Measurements from ENCODE around the gene LGR4. TPM values are rescaled to one million over a fixed set of nuclear protein-coding genes. Genes with fewer than 3 reads are reported as not detected.

Gene LGR4
- total and polyA plus RNA-seq, 2 of the 4 experiments (the other 2 are of a cell fraction), result 2.9 to 6.8 TPM

DNA sequence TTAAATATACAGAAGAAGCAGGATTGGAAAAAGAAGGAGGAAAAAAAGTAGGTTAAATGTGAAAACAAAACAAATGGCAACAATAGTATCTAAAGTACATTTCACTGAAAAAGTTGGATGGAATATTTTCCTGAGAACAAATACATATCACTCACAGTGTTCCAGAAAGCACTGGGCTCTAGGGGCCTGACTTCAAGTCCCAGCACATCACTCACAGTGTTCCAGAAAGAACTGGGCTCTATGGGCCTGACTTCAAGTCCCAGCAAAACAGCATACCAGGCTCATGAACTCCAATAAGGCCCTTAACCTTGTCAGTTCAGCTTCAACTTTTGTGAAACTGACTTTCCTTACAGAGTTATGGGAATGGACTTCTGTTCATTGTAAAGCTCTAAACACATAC lies 63.5 kb downstream of the LGR4 start:
- intact Hi-C loops (cut with micrococcal nuclease) (no loop called here), dilution Hi-C loops (cut with HindIII; ENCODE audit: low sequenced_read_pairs, unreplicated experiment) (no loop called here), in situ Hi-C loops (cut with MboI; ENCODE audit: low sequenced_read_pairs) (no loop called here)
- CTCF ChIA-PET, result no interaction called here
- TF ChIP-seq CHD1 (IDR thresholded peaks at IDR 0.05; ENCODE audit: low read depth, low read length) (no peak), RFX5 (IDR thresholded peaks at IDR 0.05; ENCODE audit: low read depth, low read length) (no peak), FOS (IDR thresholded peaks at IDR 0.05; ENCODE audit: low read depth, low read length) (no peak)
- no peak overlapping the region for H3K14ac ChIP-seq (replicated peaks; ENCODE audit: low read depth, low read length)
- no peak overlapping the region for H3K4ac ChIP-seq (ENCODE audit: low read depth, low read length)
- no peak overlapping the region for H4K91ac ChIP-seq (ENCODE audit: insufficient read depth, low read depth, low read length)
- H2AK5ac ChIP-seq (ENCODE audit: low read depth, low read length), result no peak overlapping the region
- no peak overlapping the region for H2BK120ac ChIP-seq (ENCODE audit: low read depth, low read length)
- no peak overlapping the region for H2AFZ ChIP-seq (replicated peaks; ENCODE audit: low read length, poor library complexity)
- H2BK15ac ChIP-seq (ENCODE audit: low read depth, low read length), result no peak overlapping the region
- H3K36me3 ChIP-seq (ENCODE audit: control insufficient read depth, insufficient read depth, low read length), result no peaks in the 10 kb centered on the region
- no peak for DNase-seq
- H2BK5ac ChIP-seq (ENCODE audit: low read depth, low read length, poor library complexity, severe bottlenecking), result no peak overlapping the region
- H3K79me1 ChIP-seq (ENCODE audit: low read depth in 1 of 2, low read length in 2 of 2), result no peaks in the 10 kb centered on the region
- no peaks in the 10 kb centered on the region for H3K9me1 ChIP-seq (ENCODE audit: insufficient read depth, low read length)
- BruUV-seq (replicated peaks), result no TSS peak
- H3K9ac ChIP-seq (ENCODE audit: low read depth, low read length), result no peak overlapping the region
- H3K23ac ChIP-seq (ENCODE audit: low read depth, low read length), result no peak overlapping the region; the same call in 1 of the 2 replicates
- no peak for ATAC-seq (ENCODE audit: low read depth)
- no peak overlapping the region for H4K8ac ChIP-seq (ENCODE audit: low read depth in 2 of 2, low read length in 2 of 2)
- no peaks in the 10 kb centered on the region for H3K4me1 ChIP-seq (ENCODE audit: control insufficient read depth, insufficient read depth, low read length)
- H2BK20ac ChIP-seq (ENCODE audit: low read depth, low read length), result no peak overlapping the region
- H4K20me1 ChIP-seq (ENCODE audit: insufficient read depth, low read length), result no peaks in the 10 kb centered on the region
- no peak overlapping the region for H4K5ac ChIP-seq (ENCODE audit: low read depth, low read length)
- H3K4me2 ChIP-seq (ENCODE audit: low read depth, low read length), result no peak overlapping the region
- no peak overlapping the region for H3K56ac ChIP-seq (ENCODE audit: extremely low read depth, insufficient read depth, low read length)
- H3K9me3 ChIP-seq (ENCODE audit: control insufficient read depth, insufficient read depth, low read length), result no peaks in the 10 kb centered on the region
- no peaks in the 10 kb centered on the region for H3K27me3 ChIP-seq (ENCODE audit: control insufficient read depth, insufficient read depth, low read length)
- no peak overlapping the region for H3K27ac ChIP-seq (ENCODE audit: insufficient read depth, low read length)
- no peak overlapping the region for H3K4me3 ChIP-seq (ENCODE audit: insufficient read depth, low read depth, low read length)
- no peak overlapping the region for H2AK9ac ChIP-seq (replicated peaks; ENCODE audit: low read depth, low read length, poor library complexity)
- no peak overlapping the region for H3K18ac ChIP-seq (ENCODE audit: low read depth, low read length)
- POLR2A ChIA-PET (ENCODE audit: unreplicated experiment), result no interaction called here

All from IMR-90 (cell line).